RCC 7860 (cell line): Measurements from ENCODE around the gene ATP2B3.

ENCODE experiments used
- DNase-seq: peaks from one replicate; pipeline ENCODE4 v3.0.0-alpha.2; 2015; ENCODE audit warnings: low spot score
- FAIRE-seq: peaks from 2 replicates; lab custom pipeline; 2012; peaks lifted over from hg19 to GRCh38; lab: Jason Lieb, UNC

Gene ATP2B3

GRCh38 chrX:153609917-153610835 lies 92.7 kb downstream of the ATP2B3 start:
- FAIRE-seq = no peak

GRCh38 chrX:153610836-153611213 lies 93.4 kb downstream of the ATP2B3 start:
- DNase-seq (no peak), FAIRE-seq (no peak)

More at GRCh38 chrX:153609917-153610835, 92.7 kb downstream of the ATP2B3 start:
- peak; percentile 15 for DNase-seq

GRCh38 chrX:153611298-153612095 lies 94.1 kb downstream of the ATP2B3 start:
- FAIRE-seq (no peak), DNase-seq (no peak)

DNA sequence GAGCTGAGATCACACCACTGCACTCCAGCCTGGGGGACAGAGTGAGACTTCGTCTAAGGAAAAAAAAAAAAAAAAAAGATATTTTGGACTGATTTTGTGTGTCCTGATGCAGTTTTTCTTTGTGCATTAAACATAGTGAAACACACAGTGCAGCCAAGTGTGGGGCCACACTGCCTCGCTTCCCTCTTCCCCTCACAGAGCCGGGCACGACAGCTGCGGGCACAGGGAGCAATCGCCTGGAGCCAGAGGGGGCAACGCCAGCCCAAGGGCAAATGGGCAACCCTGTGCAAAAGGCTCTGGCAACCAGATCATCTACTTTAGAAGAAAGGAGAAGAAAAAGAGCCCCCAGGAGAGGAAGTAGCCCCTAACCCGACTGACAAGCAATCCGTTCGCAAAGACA lies 95.0 kb downstream of the ATP2B3 start:
- no peak for FAIRE-seq
- DNase-seq = no peak

DNA sequence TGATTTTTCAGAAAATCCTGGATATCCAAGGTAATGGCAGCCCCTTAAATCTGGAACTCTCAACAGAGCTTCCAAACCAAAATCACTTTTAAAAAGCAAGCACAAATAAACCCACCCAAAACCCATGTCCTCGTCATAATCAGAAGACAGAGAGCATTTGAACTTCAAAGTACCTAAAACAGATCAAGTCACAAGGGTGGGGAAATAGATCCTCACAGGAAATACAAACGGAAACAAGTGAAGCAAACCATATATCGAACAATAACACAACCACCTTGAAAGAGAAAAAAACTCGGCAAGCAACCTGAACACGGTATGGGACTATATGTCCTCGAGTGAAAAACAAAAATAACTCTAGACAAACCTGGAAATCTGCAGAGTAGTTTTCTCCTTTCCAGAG lies 97.4 kb downstream of the ATP2B3 start:
- DNase-seq (no peak), FAIRE-seq (no peak)

GRCh38 chrX:153620576-153620975 lies 103.1 kb downstream of the ATP2B3 start:
- FAIRE-seq = no peak
- no peak for DNase-seq

GRCh38 chrX:153621949-153622598 lies 104.6 kb downstream of the ATP2B3 start:
- no peak for FAIRE-seq
- DNase-seq = no peak

- no peak for DNase-seq
- no peak for FAIRE-seq
Measured at GRCh38 chrX:153622661-153623309, 105.3 kb downstream of the ATP2B3 start.

GRCh38 chrX:153623310-153624029 lies 106.0 kb downstream of the ATP2B3 start:
- FAIRE-seq (no peak), DNase-seq (no peak)

GRCh38 chrX:153624196-153625091 lies 107.0 kb downstream of the ATP2B3 start:
- no peak for FAIRE-seq
- no peak for DNase-seq

DNA sequence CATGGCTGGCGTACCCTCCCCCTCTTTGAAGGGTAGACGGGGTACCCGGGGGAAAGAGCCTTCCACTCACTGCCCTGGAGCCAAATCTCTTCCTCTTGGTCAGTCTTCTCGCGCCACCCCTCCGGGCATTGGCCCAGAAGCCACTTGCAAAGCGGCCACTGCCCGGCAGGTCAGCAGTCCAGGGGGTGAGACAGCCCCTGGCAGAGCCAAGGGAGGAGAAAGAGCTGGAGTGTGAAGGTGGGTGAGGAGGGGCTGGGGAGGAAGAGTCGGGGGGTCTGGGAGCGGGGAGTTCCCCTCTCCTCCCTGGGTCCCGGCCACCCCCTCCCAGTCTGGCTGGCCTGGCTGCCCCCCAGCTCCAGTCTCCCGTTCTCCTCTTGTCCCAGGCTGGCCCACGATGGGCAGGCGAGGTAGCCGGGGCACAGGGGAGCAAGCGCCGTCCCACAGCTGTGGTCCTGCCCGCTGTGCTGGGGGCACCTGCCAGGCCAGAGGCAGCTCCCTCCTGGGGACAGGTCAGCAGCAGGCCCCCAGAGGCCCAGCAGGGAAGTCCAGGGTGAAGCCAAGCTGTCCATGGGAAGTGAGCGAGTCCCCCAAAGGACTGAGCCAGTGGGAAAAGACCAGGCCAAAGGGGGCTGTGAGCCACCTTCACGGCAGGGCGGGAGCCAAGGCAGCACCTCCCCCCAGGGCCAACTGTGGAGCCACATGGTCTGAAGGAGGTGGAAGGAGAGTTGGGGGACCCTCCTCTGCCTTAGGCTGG lies 108.0 kb downstream of the ATP2B3 start:
- no peak for FAIRE-seq
- no peak for DNase-seq

- FAIRE-seq = no peak
- no peak for DNase-seq
Measured at GRCh38 chrX:153626025-153626633, 108.7 kb downstream of the ATP2B3 start.

DNA sequence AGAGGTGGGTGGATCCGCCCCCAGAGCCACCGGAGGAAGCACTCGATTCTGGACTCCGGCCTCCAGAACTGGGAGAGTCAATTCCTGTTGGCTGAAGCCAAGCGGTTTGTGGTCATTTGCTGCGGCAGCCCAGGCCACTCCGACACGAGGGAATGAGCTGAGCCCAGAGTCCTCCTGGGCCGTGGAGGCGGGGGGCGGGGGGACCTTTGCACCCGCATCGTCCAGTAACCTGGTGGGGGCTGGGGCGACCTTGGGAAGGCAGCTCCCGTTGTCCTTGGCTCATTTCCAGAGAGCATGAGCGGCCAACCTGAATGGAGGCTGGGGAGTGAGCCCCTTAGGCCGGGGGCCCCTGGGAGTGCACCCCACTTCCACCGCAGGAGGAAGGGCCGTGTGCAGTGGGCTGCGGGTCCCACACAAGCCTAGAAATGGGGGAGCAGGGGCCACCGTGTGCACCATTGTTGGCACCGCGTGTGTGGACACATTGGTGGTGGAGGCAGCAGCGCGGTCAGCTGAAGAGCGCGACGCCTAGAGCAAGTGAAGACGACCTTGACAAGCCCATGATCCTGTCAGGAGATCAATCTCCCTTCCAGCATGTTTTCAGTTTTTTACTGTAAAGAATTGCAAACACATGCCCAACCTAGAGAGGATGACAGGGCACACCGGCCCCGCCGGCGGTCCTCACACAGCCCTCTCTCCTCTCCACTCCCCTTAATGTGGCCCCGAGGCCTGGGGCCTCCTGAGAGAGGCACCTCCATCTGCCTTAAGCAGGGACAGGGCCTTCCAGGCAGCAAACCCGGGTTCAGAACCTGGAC lies 109.6 kb downstream of the ATP2B3 start:
- no peak for DNase-seq
- no peak for FAIRE-seq

- FAIRE-seq (no peak), DNase-seq (no peak)
Measured at GRCh38 chrX:153627675-153628111, 110.3 kb downstream of the ATP2B3 start.

GRCh38 chrX:153628129-153628528 lies 110.7 kb downstream of the ATP2B3 start:
- FAIRE-seq (no peak), DNase-seq (no peak)

DNA sequence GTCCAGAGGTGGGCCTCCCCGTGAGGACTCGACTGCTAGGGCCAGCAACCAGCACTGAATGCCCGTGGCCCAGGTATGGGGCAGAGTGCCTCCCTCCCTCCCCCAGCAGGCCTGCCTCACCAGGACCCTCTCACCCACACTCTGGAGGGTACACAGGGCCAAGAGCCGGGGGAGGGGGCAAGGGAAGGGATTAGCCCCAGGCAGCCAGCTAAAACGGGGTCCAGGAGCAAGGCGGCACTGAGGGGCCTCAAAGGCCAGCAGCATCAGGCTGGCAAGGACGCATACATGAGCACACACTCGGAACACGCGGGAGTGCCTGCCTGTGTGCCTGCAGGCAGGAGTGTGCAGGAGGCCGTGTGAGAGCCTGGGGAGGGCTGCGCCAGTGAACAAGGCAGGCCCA lies 111.2 kb downstream of the ATP2B3 start:
- DNase-seq (no peak), FAIRE-seq (no peak)

DNA sequence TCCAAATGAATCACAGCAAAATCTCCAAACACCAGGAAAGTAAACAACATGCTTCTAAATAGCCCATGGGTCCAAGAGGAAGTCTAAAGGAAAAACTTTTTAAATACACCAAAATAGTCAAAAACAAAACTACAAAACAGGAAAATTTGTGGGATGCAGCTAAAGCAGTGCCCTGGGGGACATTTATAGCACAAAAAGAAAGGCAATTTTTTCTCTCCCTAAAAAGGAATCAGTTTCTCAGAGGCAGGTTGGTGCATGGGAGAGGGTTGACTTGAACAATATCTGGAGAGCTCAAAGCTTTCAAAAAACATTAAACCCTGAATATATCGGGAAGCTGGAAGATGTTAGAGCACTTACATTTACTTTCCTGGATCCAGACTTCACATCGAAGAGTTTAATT lies 113.9 kb downstream of the ATP2B3 start:
- FAIRE-seq (no peak), DNase-seq (no peak)
